HPDE6-E6E7 (cell line): ENCODE measurements around the gene CCR5AS.

Experiments
- DNase-seq: peaks from one replicate; pipeline ENCODE4 v3.0.0; 2011; ENCODE audit warnings: missing footprints; ENCODE audit errors: extremely low spot score

The CCR5AS gene

DNA sequence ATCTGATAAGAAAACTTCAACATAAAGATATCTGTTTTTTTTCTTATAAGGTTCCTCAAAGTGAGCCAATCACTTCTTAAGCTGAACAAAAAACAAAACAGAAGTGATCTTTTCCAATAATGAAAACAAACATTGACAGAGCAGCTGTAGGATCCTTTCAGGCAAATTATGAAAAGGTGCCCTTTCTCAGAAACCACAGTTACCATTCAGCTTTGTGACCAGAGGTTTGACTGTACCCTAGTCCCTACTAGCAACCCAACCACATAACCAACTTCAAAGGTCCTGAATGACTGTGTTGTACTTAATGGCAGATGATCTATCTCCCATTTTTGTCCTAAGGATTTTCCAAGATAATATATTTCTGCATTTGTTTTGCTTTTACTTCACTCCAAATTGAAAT lies 92.3 kb downstream of the CCR5AS start:
- DNase-seq = no peak
